GM23248 (cell line): Measurements from ENCODE around the gene PIGM. TPM values are rescaled to one million over a fixed set of nuclear protein-coding genes. Genes with fewer than 3 reads are reported as not detected.
A peak's percentile ranks its signal among the peaks of the same experiment; 100 is the strongest.

Experiments used
- DNase-seq: peaks from one replicate; pipeline ENCODE4 v3.0.0-alpha.2; 2015
- H2AFZ ChIP-seq: fragments of 200-600 bp; sonication (generic); 2 replicates; pipeline ENCODE4 v1.6.1; 2016; ENCODE audit warnings: antibody characterized with exemption
- H3F3A ChIP-seq: fragments of 200-600 bp; sonication (generic); 2 replicates; pipeline ENCODE4 v1.6.1; 2016; ENCODE audit warnings: mild to moderate bottlenecking, antibody characterized with exemption, mixed run types; ENCODE audit not compliant: insufficient read depth
- H3K27ac ChIP-seq: fragments of 200-600 bp; sonication (generic); 2 replicates; pipeline ENCODE4 v1.5.1; 2016; ENCODE audit warnings: mild to moderate bottlenecking
- H3K27me3 ChIP-seq: fragments of 200-600 bp; sonication (generic); replicated peaks from 2 replicates; pipeline ENCODE4 v1.6.1; 2016; ENCODE audit warnings: mild to moderate bottlenecking; ENCODE audit not compliant: insufficient read depth
- H3K36me3 ChIP-seq: fragments of 200-600 bp; sonication (generic); 2 replicates; pipeline ENCODE4 v1.6.1; 2016; ENCODE audit warnings: low read depth, mild to moderate bottlenecking
- H3K4me1 ChIP-seq: fragments of 200-600 bp; sonication (generic); 2 replicates; pipeline ENCODE4 v1.6.1; 2016; ENCODE audit warnings: mild to moderate bottlenecking; ENCODE audit not compliant: insufficient read depth
- H3K4me2 ChIP-seq: fragments of 200-600 bp; sonication (generic); one replicate; pipeline ENCODE4 v1.6.1; 2016; ENCODE audit warnings: mild to moderate bottlenecking; ENCODE audit not compliant: unreplicated experiment
- H3K4me3 ChIP-seq: fragments of 200-600 bp; sonication (generic); 2 replicates; pipeline ENCODE4 v1.5.1; 2016; ENCODE audit warnings: mild to moderate bottlenecking
- H3K79me2 ChIP-seq: fragments of 200-600 bp; sonication (generic); 2 replicates; pipeline ENCODE4 v1.6.1; 2016; ENCODE audit warnings: mild to moderate bottlenecking; ENCODE audit not compliant: insufficient read depth
- H3K9ac ChIP-seq: fragments of 200-600 bp; sonication (generic); 2 replicates; pipeline ENCODE4 v1.6.1; 2016; ENCODE audit warnings: mild to moderate bottlenecking
- H3K9me2 ChIP-seq: fragments of 200-600 bp; sonication (generic); 2 replicates; pipeline ENCODE4 v1.6.1; 2016; ENCODE audit warnings: mixed run types, mild to moderate bottlenecking, moderate library complexity; ENCODE audit not compliant: insufficient read depth
- H3K9me3 ChIP-seq: fragments of 200-600 bp; sonication (generic); one replicate; pipeline ENCODE4 v1.6.1; 2017; ENCODE audit warnings: low read depth
- H4K20me1 ChIP-seq: fragments of 200-600 bp; sonication (generic); 2 replicates; pipeline ENCODE4 v1.6.0; 2016; ENCODE audit not compliant: insufficient read depth
- EZH2 ChIP-seq: fragments of 200-600 bp; sonication (generic); IDR thresholded peaks from 2 replicates; pipeline ENCODE4 v1.6.1; 2018; ENCODE audit warnings: antibody characterized with exemption, mild to moderate bottlenecking; ENCODE audit not compliant: insufficient read depth, poor library complexity, severe bottlenecking
- EZH2phosphoT487 ChIP-seq: fragments of 200-600 bp; sonication (generic); IDR thresholded peaks from 2 replicates; pipeline ENCODE4 v1.6.1; 2018; ENCODE audit warnings: antibody characterized with exemption, moderate library complexity, mild to moderate bottlenecking, low read depth; ENCODE audit not compliant: insufficient read depth
- WGBS, 2 experiments: methylation state at CpG; one replicate each; pipeline ENCODE4 v1.1.6; 2015 to 2017; ENCODE audit warnings: low lambda C conversion rate in 2 of 2, low coverage in 1 of 2; ENCODE audit errors: missing lambda C conversion rate in 2 of 2; 5-methylcytosine and 5-hydroxymethylcytosine counted together
- in situ Hi-C: fragments of 300-500 bp; cut with MboI; formaldehyde crosslinking; loops from 2 replicates; pipeline ENCODE4 v1.15.0; 2020
- polyA plus RNA-seq: library from polyadenylated mRNA; unstranded; fragments of >200 nt; fragmentation: Nextera tagmentation; extraction: Ambion mirVana; gene quantifications from 2 replicates; pipeline ENCODE4 v1.2.1, GENCODE V29; 2016
- total RNA-seq: library from RNA; depleted of rRNA; stranded (reverse); fragments of >200 nt; shearing (Covaris generic); gene quantifications from 2 replicates; pipeline ENCODE4 v1.2.3, GENCODE V29; 2014

Gene PIGM
- total and polyA plus RNA-seq, 2 experiments from 2014 or later: 5.4 to 5.5 TPM

- in situ Hi-C loops: loop anchor here (5.0 to 25.0 kb wide), 3 partner anchors 70 to 845 kb away; partner anchors contain the start of gene CADM3
- no peaks in the 10 kb centered on the region for H3K79me2 ChIP-seq
- H3K4me3 ChIP-seq: no peak overlapping the region
- no peak overlapping the region for H3K4me2 ChIP-seq
- no peaks in the 10 kb centered on the region for H3K27me3 ChIP-seq
- no peak overlapping the region for H3K9ac ChIP-seq
- H3K4me1 ChIP-seq: no peaks in the 10 kb centered on the region
- H3K9me2 ChIP-seq: no peaks in the 10 kb centered on the region
- H4K20me1 ChIP-seq: no peaks in the 10 kb centered on the region
- no peak overlapping the region for H2AFZ ChIP-seq
- DNase-seq: peak; percentile 30
- H3K9me3 ChIP-seq: no peaks in the 10 kb centered on the region
- 63 to 65% methylated on average over 3 of the region's 3 CpGs for WGBS, 2 experiments
- no peaks in the 10 kb centered on the region for H3K36me3 ChIP-seq
- no peak for TF ChIP-seq EZH2phosphoT487
- no peak for TF ChIP-seq EZH2
- H3F3A ChIP-seq: no peaks in the 10 kb centered on the region
- no peak overlapping the region for H3K27ac ChIP-seq
These were observed 24.1 kb downstream of the PIGM start for GRCh38 chr1:160007577-160008200.

- Histone ChIP-seq H3K36me3 (no peaks in the 10 kb centered on the region), H3K9me2 (no peaks in the 10 kb centered on the region), H3K4me2 (no peak overlapping the region), H3K27ac (no peak overlapping the region), H3K4me3 (no peak overlapping the region), H3K9ac (no peak overlapping the region), H3F3A (no peaks in the 10 kb centered on the region), H3K79me2 (no peaks in the 10 kb centered on the region), H3K9me3 (no peaks in the 10 kb centered on the region), H2AFZ (no peak overlapping the region), H4K20me1 (no peaks in the 10 kb centered on the region), H3K4me1 (no peaks in the 10 kb centered on the region), H3K27me3 (no peaks in the 10 kb centered on the region)
- TF ChIP-seq EZH2 (no peak), EZH2phosphoT487 (no peak)
- in situ Hi-C loops: loop anchor here (5.0 to 25.0 kb wide), 3 partner anchors 69 to 844 kb away; partner anchors contain the start of gene CADM3
- DNase-seq: peak; percentile 81
- 21 to 22% methylated on average over 5 of the region's 5 CpGs for whole genome bisulfite sequencing, 2 experiments
These were observed 25.4 kb downstream of the PIGM start for GRCh38 chr1:160006312-160006940.

GRCh38 chr1:160005070-160005469 lies 26.7 kb downstream of the PIGM start:
- H3K4me1 ChIP-seq: no peaks in the 10 kb centered on the region
- TF ChIP-seq EZH2 (no peak), EZH2phosphoT487 (no peak)
- H3K9ac ChIP-seq: no peak overlapping the region
- no peak overlapping the region for H3K4me3 ChIP-seq
- H3K9me3 ChIP-seq: no peaks in the 10 kb centered on the region
- WGBS, 2 experiments: 61 to 62% methylated on average over 4 of the region's 4 CpGs
- no peak overlapping the region for H2AFZ ChIP-seq
- H3K79me2 ChIP-seq: no peaks in the 10 kb centered on the region
- no peaks in the 10 kb centered on the region for H3K27me3 ChIP-seq
- no peaks in the 10 kb centered on the region for H4K20me1 ChIP-seq
- no peak for DNase-seq
- H3K4me2 ChIP-seq: no peak overlapping the region
- H3K36me3 ChIP-seq: no peaks in the 10 kb centered on the region
- H3F3A ChIP-seq: no peaks in the 10 kb centered on the region
- in situ Hi-C loops: loop anchor here (5.0 to 25.0 kb wide), 3 partner anchors 68 to 843 kb away; partner anchors contain the start of gene CADM3
- no peak overlapping the region for H3K27ac ChIP-seq
- H3K9me2 ChIP-seq: no peaks in the 10 kb centered on the region

GRCh38 chr1:160004425-160004824 lies 27.4 kb downstream of the PIGM start:
- H2AFZ ChIP-seq: no peak overlapping the region
- H3K79me2 ChIP-seq: no peaks in the 10 kb centered on the region
- WGBS, 2 experiments: 88 to 100% methylated on average over 2 of the region's 2 CpGs
- no peak for DNase-seq
- H3K9me3 ChIP-seq: no peaks in the 10 kb centered on the region
- no peak overlapping the region for H3K27ac ChIP-seq
- no peaks in the 10 kb centered on the region for H3K27me3 ChIP-seq
- no peaks in the 10 kb centered on the region for H4K20me1 ChIP-seq
- H3K4me1 ChIP-seq: peaks cover 2% of the 10 kb centered on the region
- H3K4me3 ChIP-seq: no peak overlapping the region
- no peak overlapping the region for H3K4me2 ChIP-seq
- in situ Hi-C loops: loop anchor here (10.0 to 25.0 kb wide), 2 partner anchors 210 to 842 kb away; partner anchors contain the start of gene CADM3
- TF ChIP-seq EZH2 (no peak), EZH2phosphoT487 (no peak)
- no peaks in the 10 kb centered on the region for H3F3A ChIP-seq
- H3K9me2 ChIP-seq: no peaks in the 10 kb centered on the region
- no peaks in the 10 kb centered on the region for H3K36me3 ChIP-seq
- no peak overlapping the region for H3K9ac ChIP-seq
